EH (cell line): ENCODE measurements around the gene TVP23A.
"Not testable (repeated sequence)": the region's sequence is repeated elsewhere in the genome, so short reads cannot be mapped to it uniquely, and the experiment has no call there.

Experiments used
- DNase-seq: peaks from one replicate; pipeline ENCODE4 v3.0.0-alpha.2; 2015; ENCODE audit warnings: low read depth

Gene TVP23A

DNA sequence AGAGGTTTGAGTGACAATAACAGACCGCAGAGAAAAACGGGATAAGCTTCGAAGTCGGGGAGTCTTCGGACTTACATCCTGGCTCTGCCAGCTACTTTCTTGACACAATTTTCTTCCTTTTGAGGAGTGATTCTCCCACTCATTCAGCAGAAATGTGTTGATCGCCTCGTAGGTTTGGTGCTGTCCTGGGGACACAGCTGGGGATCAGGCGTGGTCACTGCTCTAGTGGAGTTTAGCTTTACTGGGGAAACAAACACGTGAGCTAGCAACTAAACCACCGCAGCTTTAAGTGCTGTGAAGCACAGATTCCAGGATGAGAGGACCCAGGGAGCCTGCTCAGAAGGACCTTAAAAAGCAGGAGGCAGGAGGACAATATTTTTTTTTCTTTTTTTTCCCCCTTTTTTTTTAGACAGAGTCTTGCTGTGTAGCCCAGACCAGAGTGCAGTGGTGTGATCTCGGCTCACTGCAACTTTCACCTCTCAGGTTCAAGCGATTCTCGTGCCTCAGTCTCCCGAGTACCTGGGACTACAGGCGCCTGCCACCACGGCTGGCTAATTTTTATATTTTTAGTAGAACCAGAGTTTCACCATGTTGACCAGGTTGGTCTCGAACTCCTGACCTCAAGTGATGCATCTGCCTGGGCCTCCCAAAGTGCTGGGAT is 74.1 kb downstream of the TVP23A start:
- DNase-seq = peak; percentile 77

DNA sequence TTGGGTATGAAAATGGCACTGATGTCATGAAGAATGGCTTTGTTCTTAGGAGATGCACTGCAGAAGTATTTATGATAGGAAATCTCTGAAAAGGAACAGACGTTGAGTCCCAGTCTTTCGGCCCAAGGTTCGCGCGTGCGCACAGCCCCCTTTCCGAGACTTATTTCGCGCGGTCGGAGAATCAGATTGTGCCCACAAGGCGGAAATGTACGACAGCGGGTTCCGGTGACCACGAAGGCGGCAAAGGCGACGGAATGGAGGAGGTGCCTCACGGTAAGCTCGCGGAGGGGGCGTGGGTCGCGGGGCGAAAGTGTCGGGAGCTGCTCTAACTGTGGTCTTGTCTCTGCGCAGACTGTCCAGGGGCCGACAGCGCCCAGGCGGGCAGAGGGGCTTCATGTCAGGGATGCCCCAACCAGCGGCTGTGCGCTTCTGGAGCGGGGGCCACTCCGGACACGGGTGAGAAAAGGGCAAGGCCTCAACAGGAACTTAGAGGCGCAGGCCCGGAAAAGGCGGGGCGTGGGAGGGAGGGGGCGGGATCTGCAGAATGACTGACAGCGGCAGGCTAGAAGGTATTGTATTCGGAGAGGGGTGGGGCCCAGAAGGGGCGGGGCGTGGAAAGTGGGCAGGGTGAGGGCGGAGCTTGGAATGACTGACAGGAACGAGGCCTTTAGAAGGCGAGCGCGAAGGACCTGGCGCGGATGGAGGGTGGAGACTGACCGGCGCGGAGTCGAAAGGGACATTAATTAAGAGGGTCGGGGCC is 74.8 kb downstream of the TVP23A start, which contains the start of gene NUBP1:
Gene NUBP1 (plus strand): TSS at position 233 of the 760 bp plus-strand sequence. CDS start 22 bp downstream, at position 255.
- peak; percentile 98 for DNase-seq

DNA sequence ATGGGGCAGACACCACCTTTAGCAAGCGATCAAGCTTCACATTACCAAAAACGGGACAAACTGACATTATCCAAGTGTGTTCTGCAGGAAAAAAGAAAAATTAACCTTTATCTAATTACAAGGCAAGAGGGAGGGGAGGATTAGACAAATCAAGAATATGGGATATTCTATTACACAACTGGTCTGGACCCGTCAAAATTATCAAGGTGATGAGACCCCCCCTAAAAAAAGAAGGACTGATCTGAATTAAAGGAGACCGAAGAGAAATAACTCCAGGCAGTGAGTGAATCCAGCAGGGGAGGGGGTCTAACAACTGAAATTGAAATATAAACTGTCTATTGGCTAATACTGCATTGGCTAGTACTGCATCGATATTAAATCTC is 75.4 kb downstream of the TVP23A start:
- DNase-seq = no peak

DNA sequence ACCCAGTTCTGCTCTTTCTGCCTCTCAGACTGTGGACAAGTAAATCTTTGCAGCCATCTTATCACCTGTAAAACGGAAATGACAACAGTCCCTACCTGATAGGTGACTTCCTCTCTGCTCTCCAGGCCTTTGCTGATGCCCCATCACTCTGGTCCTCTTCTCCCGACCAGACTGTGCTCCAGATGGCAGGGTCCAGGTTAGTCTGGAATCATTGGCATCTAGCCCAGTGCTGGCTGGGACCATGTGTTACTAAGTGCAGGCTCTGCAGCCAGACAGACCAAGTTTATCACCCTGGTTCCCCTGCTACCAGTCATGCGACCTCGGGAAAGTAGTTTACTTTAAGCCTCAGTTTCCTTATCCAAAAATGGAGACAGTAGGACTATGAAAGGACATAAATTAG is 76.8 kb downstream of the TVP23A start:
- DNase-seq = peak; percentile 13

DNA sequence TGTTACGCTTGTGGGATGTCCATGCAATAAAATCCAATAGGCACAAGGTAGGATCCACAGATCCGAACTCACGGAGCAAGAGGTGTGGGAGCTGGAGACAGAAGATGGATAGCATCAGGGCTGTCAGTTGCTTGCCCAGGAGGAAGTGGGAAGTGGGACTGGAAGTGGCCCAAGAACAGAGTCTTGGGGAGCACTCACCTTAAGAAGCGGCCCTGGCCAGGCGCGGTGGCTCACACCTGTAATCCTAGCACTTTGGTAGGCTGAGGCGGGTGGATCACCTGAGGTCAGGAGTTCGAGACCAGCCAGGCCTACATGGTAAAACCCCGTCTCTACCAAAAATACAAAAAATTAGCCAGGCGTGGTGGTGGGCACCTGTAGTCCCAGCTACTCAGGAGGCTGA is 77.3 kb downstream of the TVP23A start:
- DNase-seq = not testable (repeated sequence)

DNA sequence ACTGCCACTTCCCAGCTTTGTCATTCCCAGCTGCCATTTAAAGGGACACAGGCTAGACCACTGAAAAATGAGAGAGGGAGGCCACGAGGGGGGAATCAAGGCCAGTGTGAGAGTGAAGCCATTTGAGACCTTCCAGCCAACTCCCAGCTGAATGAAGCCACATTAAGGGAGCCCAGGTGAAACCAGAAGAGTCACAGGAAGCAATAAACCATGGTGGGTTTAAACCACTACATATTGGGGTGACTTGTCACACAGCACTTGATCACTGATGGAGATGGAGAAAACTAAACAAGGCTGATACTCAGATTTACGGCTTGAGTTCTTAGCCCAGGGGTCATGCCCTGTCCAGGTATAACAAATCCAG is 77.8 kb downstream of the TVP23A start:
- DNase-seq = no peak

DNA sequence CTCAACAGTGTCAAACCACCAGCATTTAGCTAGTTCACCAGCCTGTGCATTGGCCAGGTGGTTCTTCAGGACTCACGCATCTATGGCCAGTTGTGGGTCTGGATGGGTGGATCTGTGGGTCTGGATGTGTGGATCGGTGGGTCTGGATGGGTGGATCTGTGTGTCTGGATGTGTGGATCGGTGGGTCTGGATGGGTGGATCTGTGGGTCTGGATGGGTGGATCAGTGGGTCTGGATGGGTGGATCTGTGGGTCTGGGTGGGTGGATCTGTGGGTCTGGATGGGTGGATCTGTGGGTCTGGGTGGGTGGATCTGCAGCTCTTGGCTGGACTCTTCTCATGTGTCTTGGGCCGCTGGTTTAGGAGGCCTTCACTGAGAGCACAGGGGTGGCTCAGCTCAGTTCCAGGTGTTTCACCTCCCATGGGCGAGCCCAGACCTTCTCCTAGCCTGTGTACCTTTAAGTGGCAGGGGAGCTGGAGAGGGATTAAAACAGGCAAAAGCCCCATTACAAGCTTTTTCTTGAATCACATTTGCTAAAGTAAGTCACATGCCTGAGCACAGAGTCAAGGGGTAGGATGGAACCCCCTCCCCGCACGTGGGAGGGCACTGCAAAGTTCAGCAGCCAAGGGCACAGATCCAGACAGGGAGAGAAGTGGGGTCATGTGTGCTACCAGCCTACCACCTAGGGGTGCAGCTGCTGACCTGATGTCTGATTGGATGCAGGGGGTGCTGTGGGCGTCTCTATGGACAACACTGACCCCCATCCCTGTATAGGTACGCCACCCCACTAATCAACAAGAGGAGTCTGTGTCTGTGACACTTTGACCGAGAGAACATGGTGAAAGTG is 78.4 kb downstream of the TVP23A start:
- DNase-seq = no peak

DNA sequence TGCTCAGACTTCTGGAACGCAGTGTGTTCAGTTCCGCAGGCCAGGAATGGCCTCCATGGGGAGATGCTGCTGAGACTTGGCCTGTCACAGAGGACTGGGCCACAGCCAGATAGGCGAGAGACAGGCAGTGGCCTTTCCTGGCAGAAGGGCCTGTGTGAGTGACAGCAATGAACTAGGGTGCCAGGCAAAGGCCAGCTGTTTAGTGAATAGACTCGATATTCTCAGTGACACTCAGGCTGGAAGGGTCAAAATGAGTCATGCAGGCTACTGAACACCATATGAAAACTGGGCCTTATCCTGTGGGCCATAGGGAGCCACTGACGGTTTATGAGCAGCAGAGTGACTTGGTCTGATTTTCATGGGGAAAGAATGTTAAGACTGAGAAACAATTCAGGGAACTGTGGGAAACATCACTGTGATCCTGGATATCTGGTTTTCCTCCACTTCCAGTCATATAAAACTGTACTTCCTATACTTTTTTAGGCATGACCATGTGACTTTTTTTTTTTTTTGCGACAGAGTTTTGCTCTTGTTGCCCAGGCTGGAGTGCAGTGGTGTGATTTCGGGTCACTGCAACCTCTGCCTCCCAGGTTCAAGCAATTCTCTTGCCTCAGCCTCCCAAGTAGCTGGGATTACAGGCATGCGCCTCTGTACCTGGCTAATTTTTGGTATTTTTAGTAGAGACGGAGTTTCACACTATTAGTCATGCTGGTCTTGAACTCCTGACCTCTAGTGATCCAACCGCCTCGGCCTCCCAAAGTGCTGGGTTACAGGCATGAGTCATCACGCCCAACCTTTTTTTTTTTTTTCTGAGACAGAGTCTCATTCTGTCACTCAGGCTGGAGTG is 80.1 kb downstream of the TVP23A start:
- DNase-seq = peak; percentile 88

DNA sequence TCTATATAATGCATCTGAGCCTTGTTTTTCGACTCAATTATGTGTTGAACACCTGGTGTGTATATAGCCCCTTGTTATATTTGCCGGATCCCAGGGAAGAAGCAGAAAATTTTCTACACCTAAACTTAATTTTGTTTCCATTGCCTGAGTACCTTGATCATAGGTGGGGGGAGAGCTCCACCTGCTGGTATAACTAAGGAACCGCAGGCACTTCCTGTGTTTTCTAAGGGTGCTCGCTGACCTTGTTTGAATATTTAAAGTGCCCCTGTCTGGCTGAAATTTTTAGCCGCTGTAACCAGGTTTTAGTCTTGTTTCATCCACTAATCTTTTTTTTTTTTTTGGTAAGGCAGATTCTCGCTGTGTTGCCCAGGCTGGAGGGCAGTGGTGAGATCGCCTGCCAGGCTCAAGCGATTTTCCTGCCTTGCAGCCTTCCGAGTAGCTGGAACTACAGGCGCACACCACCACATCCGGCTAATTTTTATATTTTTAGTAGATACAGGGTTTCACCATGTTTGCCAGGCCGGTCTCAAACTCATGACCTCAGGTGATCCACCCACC is 81.4 kb downstream of the TVP23A start:
- peak; percentile 74 for DNase-seq

DNA sequence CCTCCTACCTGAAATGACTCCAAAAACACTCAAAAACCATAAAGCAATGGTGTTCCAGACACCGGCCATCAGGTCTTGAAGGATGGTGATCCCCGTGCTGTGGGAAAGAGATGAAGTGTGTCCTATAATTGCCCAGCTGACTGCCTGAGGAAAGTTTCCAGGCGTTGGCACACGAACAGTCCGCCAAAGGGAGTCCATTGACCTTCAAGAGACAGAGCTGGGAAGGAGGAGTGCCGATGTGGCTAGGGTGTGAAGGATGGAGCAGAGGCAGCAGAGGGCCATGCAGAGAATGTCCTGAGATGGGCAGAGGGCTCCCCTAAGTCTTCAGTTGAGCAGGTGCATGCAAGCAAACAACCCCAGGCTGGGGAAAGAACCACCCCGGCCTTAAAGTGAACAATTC is 86.8 kb downstream of the TVP23A start:
- no peak for DNase-seq

DNA sequence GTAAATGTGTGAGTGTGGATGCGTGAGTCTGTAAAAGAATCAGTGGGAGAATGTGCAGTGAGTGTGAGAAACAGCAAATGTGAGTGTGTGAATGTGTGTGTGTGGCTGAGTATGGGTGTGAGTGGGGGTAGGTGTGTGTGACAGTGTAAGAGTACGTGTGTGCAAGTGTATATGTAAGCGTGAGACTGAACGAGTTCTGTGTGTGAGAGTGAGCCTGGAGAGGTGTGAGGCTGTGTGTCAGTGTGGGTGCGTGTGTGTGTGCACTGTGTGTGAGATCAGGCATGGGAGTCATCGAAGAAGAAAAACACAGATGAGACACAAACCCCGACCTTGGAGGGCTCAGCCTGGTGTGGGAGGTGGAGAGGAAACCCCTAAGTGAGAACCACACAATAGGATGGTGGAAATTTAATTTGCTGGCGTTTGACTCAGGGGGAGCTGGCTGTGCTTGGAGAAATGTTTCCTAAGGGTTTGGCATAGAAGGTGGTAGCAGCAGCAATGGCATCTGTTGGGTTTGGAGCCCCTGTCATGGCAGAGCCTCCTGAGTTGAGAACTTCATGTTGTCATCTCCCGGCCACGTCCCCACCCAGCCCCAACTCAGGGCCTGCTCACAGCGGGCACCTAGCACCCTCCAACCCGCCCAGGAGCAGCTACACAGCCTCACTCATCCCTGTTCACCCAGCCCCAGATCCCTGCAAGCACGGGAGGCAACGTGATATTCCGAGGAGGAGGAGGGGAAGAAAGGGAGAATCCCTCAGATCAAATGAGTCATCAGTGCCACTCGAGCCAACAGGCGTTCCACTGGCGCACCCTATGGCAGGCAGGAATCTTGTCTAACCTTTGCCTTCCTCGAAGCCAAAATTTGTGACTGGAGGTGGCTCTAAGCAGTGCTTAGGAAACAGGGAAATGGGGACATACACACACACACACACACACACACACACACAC is 89.2 kb downstream of the TVP23A start:
- peak; percentile 55 for DNase-seq

DNA sequence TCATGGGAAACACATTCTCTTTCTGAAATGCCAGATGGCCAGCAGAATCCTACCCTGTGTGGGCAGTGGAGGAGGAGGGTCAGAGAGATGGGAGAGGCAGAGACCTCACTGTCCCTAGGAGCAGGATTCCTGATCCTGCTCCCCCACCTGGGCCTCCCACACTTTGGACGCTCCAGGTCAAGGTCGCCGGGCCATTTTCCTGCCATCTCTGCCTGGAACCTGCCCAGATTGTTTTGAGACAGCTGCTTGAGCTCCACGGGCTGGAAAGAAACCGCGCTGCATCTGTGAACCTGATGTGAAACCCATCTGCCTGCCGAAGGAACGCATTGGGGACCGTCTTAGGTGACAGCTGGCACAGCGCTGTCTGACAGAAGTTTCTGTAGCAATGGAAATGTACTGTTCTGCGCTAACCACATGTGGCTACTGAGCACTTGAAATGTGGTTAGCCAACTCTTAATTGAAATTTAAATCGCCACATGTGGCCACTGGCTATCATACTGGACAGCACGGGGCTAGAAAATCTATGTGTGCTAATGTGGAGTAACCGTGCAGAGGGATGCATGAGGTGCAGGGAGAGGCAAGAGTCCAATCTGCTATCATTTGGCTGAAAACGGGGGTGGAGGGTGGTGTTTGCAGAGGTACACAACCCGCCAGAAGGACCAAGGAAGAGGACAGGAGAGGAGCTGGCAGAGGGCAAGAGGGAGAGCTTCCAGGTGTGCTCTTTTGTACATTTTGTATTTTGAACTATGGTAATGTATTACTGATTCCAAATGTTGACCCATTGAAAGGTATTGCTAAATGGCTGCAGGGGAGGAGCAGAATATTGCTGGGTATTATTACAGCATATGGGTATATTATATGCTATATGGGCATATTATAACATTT is 90.3 kb downstream of the TVP23A start:
- no peak for DNase-seq
